A673 (cell line): ENCODE data around the gene FECH.

ENCODE experiments used
- CTCF ChIP-seq: fragments of 300-800, 200-600 bp; sonication (generic); conservative IDR thresholded peaks from 2 replicates; pipeline ENCODE4 v1.5.1; 2017; ENCODE audit warnings: low read depth, mild to moderate bottlenecking, antibody characterized with exemption, low read length, moderate library complexity, mixed read lengths
- EZH2 ChIP-seq: fragments of 200-600 bp; sonication (generic); IDR thresholded peaks from 2 replicates; pipeline ENCODE4 v1.6.1; 2017; ENCODE audit warnings: borderline replicate concordance, low read depth, mild to moderate bottlenecking, mixed read lengths, antibody characterized with exemption, low read length; ENCODE audit not compliant: poor library complexity, severe bottlenecking

- TF ChIP-seq EZH2 (no peak), CTCF (no peak)
Measured at GRCh38 chr18:57635003-57635822, 48.7 kb upstream of the FECH start.
